GF-D8 (cell line): ENCODE data around the gene MAPK9.
"Not testable (repeated sequence)": the region's sequence is repeated elsewhere in the genome, so short reads cannot be mapped to it uniquely, and the experiment has no call there.

Experiments used
- DNase-seq: peaks from one replicate; lab custom pipeline; 2025; lab: John Stamatoyannopoulos, UW

MAPK9 gene

DNA sequence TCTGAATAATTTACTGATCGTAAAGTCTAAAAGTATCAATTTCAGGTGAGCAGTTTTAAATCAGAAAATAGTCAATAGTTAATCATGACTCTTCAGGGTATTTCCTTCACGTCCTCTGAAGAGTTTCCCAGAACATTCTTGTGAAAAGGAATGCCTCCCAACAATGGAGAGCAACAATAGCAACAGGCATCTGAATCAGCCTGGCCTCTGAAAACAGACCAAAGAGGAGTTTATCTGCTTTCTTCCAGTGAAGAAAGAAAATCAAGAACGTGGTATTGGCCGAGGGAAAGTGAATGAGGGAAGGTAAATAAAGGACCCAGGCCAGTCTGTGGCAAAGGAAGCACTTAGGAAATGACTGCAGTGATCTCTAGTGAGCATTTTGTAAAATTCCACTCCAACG is 56.8 kb downstream of the MAPK9 start:
- DNase-seq, result no peak

DNA sequence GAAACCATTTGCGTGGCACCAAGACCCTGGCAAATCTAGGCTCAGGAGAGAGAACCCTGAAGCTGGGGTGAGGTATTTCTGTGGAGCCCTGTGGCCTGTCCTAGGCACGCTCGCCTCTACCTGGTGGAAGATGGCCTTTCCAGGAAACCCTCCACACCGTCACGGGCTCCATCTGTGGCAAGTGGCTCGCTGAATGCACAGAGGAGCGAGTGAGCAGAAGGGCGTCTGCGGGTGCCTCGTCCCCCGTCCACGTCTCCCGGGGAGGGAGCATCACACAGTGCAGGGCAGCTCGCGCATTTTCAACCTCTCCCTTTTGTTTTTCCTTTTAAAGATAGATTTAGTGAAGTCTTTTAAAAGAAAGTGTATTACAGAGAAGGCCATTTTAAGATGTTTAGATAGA is 57.6 kb downstream of the MAPK9 start:
- no peak for DNase-seq

DNA sequence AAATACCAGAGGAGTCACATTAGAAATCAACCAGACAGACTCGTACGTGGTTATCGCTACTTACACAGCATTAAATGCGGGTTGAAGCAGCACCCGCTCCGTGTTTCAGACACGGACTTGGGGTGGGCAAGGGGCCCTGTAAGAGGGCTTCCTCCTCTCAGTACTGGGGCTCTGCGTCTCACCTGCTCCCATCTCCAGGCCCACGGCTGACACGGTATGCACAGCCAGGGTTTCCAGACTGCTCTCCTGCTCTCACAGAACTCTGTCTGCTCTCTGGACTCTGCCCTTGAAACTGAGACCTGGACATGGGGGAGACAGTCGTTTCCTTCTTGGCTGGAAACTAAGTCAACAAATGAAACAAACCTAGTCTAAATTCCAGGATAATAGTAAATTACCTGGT is 58.2 kb downstream of the MAPK9 start:
- DNase-seq, result no peak

DNA sequence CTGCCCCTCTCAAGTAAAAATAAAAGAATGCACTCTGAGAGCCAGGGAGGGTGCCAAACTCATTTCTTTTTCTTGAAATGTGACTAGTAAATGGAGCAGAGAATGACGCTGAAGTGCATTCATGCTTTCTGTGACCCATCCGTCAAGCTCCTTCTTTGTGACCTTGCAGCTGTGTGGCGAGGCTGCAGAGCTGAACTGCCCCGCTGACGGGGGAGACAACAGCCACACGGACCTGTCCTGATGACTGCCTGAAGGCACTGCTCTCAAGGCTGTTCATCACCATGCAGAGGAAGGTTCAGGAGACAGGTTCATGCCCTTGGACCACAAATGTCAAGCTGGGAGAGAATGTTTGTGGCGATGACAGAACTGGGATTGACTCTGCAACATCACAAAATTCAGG is 61.9 kb downstream of the MAPK9 start:
- no peak for DNase-seq

DNA sequence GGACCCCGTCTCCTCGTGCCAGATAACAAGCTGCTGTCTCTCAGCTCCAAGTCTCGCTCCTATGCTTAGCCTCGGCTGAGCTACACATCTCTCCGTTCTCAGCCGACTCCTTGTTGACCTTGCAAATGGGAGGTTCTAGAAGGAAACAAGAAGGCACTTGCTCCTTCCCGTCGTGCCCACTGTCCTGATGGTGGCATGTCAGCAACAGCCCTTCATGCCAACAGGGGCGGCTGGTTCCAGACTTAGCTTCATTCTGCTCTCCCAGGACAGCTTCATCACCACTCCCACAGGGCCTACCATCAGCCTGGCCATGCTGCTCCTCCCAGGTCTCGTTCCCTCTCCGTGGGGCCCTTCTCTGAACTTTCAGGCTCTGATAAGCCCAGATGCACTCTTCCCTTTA is 69.8 kb downstream of the MAPK9 start:
- DNase-seq, result no peak

DNA sequence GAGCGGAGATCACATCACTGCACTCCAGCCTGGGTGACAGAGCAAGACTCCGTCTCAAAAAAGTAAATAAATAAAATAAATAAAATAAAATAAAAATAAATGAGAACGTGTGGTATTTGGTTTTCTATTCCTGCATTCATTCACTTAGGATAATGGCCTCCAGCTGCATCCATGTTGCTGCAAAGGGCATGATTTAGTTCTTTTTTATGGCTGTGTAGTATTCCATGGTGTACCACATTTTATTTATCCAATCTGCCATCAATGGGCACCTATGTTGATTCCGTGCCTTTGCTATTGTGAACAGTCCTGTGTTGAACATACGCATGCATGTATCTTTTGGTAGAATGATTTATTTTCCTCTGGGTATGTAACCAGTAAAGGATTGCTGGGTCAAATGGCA is 74.1 kb downstream of the MAPK9 start:
- DNase-seq, result no peak

DNA sequence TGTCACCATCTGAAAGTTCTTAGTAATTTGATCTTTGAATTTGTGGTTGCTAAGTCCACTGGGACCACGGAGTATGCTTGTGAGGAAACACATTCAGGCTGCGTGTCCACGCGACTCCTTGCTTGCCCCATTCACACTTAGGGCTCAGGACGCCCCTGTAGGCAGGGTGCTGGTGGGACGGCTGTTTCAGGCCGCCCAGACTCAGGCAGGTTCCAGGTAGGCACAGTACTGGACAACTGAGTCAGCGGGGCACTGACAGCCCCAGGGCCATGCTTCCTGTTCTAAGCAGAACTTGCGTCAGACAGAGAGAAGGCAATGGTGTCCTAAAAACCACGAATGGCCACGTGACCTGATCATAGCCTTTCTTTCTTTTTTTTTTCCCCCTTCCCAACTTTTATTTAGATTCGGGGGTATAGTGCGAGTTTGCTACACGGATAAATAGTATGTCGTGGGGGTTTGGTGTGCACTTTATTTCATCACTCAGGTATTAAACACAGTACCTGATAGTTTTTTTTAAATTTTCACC is 75.2 kb downstream of the MAPK9 start:
- DNase-seq, result no peak

DNA sequence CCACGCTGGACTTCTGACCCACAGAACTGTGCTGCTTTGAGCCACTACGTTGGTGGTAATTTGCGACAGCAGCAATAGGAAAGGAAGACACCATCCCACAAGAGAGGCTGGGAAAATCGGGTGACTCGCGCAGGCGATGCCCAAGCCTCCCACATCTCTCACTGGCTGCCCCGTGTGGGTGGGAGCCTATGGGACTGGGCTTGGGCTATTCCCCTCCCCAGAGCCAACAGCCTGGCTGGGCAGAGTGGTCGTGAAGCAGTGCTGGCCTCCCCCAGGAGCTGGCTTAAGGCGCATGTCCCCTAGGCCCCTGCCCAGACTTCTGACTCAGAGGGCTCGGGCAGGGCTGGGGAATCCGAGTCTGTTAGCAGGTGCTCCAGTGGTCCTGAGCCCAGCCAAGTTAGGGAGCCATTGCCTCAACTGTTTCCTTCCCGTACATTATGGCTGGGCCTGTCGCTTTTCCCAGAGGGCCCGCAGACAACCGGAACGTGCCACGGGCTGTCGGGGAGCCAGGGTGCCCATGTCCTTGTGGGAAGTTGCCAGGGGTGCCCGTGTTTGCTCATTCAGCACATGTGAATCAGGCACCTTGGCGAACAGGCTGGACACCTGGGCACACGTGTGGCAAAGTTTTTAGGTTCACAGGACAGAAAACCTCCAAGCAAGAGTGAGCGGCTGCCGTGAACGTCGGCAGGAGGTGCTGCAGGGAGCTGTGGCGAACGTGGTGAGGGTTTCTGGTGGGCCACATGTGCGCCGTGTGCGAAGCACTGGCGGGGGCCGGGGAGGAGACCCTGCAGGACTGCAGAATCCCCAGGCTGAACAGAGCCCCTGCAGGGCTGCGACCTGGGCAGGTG is 75.9 kb downstream of the MAPK9 start:
- DNase-seq, result no peak

DNA sequence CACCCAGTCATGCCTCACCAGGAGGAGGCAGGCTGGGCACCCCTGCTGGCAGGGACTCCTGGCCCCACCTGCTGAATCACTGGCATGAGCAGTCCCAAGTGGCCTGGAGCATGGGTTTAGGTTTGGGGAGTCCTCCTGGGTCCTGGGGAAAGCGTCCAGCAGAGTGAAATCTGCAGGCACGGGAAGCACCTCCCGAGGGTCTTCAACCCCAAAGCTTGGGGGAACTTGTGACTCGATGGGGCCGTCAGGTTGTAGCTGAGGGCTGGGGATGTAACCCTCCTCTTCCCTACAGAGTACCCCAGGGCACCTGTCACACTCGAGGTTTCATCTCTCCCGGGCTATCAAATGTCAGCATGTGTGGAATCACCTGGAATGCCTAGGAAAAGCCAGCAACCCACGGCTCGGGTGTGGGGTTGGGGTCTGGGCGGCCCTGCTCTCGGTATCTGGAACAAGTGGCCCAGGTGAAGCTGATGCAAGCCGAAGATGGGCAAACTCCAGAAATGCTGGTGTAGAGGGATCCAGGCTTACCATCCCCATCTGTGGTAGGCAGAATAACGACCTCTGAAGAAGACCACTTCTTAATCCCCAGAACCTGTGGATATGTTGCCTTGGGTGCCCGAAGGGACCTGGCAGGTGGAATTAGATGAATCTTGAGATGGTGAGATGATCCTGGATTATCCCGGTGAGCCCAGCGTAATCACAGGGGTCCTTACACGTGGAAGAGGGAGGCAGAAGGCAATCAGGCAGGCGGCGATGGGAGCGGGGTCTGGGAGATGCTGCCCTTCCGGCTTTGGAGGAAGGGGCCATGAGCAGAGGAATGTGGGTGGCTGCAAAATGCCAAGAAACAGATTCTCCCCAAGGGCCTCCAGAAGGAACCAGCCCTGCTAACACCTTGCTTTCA is 76.8 kb downstream of the MAPK9 start:
- no peak for DNase-seq

DNA sequence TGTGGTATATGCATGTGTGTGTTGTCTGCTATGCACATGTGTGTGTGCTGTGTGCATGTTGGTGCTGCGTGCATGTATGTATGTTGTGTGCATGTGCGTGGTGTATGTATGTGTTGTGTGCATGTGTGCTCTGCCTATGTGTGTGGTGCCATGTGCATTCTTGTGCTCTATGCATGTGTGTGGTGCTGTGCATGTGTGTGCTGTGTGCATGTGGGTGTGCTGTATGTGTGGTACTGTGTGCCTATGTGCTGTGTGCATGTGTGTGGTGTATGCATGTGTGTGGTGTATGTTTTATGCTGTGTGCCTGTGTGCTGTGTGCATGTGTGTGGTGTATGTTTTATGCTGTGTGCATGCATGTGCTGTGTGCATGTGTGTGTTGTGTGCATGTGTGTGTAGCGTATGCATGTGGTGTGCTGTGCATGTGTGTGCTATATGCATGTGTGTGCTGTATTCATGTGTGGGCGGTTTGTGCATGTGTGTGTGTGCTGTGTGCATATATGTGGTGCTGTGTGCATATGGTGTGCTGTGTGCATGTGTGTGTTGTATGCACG is 78.2 kb downstream of the MAPK9 start:
- no peak for DNase-seq

DNA sequence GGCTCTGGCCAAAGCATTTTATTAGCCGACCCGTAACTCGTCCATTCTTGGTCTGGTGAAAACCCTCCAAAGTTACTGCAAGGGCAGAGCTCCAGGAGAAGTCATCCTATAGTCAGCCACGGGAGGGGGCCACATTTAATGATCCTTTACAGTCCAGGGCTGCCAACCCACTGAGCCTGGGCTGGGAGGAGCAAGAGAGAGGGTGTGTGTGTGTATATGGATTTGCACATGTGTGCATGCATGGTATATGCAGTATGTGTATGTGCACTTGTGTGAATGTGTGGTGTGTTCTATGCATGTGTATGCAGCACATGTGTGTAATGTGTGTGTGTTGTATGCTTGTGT is 78.7 kb downstream of the MAPK9 start:
- DNase-seq, result no peak

DNA sequence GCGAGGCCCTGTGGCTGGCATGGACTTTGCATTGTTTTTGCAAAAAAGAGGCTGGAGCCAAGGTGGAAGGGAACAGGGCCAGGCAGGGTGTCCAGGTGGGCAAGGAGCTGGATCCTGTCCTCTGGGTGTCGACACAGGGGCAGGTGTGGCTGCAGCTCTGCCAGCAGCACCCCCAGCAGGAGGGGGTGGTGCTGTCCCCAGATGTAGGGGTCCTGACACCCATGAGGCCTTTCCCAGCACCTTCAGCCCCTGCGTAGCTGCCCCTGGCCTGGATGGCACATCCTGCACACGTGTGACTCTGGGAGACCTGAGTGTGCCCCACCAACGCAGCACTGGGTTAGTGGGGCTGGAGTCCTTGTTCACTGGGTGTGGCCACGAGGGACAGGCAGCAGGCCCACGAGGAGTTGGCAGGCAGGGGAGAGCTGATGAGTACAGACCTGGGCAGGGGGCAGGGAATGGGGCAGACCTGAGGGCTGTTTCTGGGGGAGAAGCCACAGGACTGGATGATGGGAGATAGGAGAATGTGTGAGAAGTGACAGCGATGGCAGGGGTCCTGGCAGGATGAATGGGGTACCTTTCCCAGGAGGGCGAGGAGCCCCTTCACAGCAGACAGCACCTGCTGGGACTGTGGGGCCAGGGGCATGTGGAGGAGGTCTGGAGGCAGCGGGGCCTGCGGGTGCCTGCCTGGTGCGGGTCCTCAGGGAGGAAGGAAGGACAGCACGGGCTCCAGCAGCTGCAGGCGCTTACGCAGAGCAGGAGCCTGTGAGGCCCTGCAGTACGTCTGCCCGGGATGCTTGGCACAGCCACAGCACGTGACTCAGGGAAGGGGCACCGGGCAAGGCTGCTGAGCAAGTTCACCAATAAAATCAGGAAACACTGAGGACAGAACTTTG is 79.3 kb downstream of the MAPK9 start:
- no peak for DNase-seq

DNA sequence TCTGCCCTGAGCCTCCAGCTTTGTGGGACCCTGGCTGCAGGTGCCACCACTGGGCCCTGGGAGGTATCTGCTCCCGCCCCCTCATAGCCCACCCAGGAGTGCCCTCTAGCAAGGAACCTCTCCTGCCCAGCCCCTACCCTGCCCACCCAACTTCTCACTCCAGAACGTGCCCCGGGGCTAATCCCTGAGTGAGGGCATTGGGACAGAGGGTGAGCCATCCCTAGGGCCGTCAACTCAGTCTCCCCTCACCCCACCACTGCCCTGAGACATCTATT is 80.2 kb downstream of the MAPK9 start:
- no peak for DNase-seq

DNA sequence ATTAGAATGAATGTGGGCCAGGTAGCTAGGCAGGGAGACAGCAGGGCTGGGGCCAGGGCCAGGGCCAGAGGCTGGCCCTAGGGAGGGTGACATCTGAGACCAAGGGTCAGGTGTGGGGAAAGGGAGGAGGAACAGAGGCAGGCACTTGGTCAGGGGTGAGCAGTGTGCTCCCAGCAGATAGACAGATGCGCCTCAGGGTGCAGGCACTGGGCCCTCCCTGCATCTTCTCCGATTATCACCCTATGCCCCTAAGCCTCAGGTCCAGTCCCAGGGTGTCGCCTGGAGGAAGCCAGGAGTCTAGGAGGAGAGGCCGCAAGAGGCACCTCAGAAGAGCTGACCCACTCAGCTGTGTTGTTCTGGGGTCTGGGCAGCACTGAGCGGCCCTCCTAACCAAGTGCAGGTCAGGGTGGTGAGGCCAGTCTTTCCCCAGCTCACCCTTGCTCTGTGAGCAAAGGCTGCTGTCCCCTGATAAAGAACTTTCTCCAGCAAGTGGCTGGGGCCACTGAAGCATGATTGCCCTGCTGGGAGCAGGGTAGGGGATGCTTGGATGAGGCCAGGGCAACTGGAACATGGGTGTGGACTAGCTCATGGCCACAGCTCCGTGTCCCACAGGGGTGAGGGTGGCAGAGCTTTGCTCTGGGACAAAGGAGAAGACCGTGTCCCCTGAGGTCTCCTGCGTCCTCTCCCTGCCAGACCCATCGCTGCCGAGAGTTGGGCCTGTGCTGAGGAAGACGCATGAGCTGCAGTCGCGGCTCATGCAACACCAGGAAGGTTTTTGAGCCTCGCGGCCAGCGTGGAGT is 80.7 kb downstream of the MAPK9 start:
- no peak for DNase-seq

DNA sequence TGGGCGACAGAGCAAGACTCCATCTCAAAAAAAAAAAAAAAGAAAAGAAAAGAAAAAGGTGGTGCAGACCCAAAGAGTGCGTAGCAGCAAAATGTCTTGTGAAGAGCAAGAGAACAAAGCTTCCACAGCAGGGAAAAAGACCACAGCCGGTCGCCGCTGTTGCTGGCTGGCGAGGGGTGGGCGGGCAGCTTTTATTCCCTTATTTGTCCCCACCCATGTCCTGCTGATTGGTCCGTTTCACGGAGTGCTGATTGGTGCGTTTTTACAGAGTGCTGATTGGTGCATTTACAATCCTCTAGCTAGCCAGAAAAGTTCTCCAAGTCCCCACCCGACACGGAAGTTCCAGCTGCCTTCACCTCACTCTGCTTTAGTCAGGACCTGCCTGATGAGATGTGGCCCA is 81.8 kb downstream of the MAPK9 start:
- DNase-seq, result not testable (repeated sequence)

DNA sequence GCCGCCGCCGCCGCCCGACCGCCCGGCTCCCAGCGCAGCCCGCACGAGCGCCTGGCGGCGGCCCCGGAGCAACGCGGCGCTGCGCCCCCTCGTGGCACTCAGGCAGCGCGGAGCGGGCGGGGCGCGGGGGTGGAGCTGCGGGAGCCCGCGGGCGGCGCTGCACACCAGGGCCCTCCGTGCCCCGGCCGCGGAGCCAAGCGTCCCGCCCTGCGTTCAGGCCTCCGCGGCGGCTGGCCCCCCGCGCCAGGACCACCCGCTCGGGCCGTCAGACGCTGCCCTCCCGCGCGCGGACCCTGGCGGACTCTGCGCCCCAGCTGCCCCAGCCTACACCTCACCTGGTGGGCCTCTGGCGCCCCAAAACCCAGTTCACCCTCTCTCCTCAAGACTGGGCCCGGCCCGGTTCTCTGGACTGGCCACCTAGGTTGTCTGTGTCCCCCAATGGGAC is 82.7 kb downstream of the MAPK9 start, which contains the start of gene RASGEF1C:
RASGEF1C (minus strand) TSS at position 75 of the 445 bp plus-strand sequence. CDS start 71,159 bp downstream, outside the sequence.
- no peak for DNase-seq

DNA sequence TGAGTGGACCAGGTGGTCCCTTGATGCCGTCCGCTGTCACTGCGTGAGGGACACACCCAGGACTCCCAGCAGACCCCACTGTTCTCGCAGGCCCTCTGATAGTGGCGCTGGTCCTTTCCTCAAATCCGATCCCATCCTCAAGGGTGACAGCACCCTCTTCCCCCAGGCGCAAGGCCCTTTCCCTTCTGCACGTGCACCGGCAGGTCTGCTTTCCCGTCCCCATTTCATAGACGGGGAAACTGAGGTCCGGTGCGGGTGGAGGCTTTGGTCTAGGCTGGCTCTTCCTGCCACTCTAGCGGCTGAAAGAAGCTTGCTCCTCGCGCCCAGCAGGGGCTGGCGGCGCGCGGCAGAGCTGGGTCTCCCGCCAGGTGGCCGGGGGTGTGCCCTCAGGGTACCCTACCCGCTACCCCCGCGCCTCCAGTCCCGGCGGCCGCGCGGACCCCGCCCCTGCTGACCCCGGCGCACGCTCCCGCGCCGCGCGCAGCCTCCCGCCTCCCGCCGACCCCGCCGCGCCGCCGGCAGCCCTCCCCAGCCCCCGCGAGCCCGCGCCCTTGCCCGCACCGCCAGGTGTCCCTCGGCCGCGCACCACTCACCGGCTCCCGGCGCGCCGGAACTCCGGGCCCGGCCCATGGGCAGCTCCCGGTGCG is 83.3 kb downstream of the MAPK9 start:
- DNase-seq, result no peak

DNA sequence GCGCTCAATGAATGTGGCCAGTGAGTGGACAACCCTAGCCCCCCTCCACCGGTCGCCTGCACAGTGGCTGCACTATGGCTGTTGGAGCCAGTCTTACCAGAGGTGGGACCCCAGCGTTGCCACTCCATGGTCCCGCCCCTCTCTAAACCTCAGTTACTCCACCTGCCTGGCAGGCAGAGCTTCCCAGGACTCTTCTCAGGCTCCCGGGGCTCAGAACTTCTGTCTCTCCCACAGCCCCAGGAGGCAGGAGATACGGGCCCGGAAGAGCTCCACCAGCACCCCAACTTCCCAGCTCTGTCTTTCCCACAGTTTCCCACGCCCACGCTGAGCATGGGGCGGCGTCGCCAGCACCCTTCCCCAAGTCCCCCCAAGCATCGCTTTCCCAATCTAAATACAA is 83.8 kb downstream of the MAPK9 start:
- no peak for DNase-seq

DNA sequence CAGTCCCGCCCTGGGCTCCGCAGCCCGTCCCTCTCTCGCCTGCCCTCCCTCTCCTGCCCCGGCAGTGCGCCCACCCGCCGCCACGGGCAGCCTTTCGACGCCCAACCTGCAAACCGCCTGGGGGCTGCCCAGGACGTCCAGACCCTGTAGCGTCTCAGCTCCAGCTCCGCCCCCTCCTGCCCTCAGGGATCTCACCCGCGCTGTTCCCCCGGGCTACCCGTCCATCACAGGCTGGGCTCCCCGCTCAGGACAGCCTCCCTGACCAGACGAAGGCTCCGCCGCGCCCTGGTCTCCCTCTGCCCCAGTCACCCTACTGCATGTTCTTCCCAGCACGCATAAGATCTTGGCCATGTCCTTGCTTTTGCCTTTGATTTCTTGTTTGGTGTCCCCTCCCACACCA is 84.3 kb downstream of the MAPK9 start:
- DNase-seq, result no peak

DNA sequence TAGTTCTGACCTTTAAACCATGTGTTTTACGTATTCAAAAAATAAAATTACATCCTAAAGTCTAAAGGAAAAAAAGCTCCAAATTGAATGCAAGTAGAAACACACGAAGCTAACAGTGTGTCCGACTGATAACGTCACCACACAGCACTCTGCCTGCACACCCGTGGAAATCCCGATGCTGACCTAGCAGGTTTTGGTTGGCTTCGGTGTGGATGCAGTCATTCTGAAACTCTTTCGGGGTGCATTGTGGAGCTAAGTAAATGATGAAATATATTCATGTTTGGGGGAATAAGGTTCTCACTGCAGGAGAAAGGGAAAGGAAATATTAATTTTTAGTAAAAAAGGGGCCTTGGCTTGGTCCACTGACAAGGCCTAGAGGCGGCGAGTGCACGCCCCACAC is 84.9 kb downstream of the MAPK9 start:
- DNase-seq, result no peak
